ENCODE measurements around the gene MUC6.
"Not testable (repeated sequence)": the region's sequence is repeated elsewhere in the genome, so short reads cannot be mapped to it uniquely, and the experiment has no call there.

The MUC6 gene

GRCh38 chr11:981764-982163, 54.8 kb downstream of the MUC6 start:
- in situ Hi-C loops (cut with HindIII; ENCODE audit: low pct_ligation_motif_present, low pct_unique_long_range_greater_than_20kb, low sequenced_read_pairs) = no loop called here
- DNase-seq = no peak

- no peak for DNase-seq
- in situ Hi-C loops (cut with HindIII; ENCODE audit: low pct_ligation_motif_present, low pct_unique_long_range_greater_than_20kb, low sequenced_read_pairs) = no loop called here
Observed at GRCh38 chr11:980438-981357, 55.8 kb downstream of the MUC6 start.

DNA sequence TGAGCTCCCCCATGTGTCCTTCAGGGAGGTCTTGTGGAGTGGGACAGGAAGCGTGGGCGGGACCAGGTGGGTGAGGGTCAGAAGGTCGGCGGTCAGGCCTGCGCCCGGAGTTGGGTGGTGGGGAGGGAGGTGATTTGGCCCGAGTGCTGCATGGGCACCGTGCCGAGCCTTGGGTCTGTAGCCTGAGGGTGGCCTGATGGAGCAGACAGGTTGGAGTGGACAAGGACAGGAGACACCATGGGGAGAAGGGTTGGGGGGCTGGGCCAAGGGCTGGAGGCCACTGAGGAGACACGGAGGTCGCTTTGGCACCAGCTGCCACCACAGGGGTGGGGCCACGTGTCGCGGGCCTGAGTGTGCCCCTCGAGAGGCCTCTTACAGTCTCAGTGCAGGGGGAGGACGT, 57.7 kb downstream of the MUC6 start:
- in situ Hi-C loops (cut with HindIII; ENCODE audit: low pct_ligation_motif_present, low pct_unique_long_range_greater_than_20kb, low sequenced_read_pairs) = no loop called here
- no peak for DNase-seq

DNA sequence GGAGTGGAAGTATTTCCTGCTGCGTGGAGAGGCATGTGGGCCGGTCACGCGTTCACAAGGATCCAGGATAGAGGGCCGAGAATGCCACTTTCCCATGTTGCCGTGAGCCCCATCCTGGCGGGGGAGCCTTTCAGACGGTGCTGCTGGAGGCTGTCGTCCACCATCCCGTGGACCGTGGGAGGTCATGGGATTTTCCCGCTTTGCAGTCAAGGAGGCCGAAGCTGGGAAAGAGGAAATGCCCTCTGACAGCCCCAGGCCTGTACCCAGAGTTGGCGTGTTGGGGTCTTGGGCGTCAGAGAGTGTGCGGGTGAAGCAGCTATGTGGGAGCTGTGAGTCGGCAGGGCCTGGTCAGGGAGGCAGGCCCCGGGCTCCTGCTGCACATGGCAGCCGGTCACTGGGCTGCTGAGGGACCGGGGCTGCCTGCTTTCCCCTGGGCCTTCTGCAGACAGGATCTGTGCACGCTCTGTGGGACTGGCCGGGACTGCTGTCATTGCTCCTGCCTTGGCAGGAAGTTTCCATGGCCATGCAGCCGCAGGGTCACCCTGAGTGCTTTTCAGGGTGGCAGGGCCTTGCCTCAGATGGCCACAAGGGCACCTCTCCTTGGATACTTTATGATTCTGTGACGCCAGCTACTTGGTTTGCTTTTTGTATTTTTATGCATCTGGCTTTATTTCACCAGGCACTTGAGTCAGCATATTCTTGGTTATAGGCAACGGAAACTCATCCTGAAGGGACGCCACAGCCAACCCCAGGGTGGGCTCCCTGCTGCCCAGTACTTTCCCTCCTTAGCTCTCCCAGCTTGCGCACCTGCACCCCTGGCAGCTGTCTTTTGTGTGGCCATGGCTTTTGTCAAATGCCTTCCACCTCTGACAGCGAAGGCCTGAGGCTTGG, 58.4 kb downstream of the MUC6 start:
- in situ Hi-C loops (cut with HindIII; ENCODE audit: low pct_ligation_motif_present, low pct_unique_long_range_greater_than_20kb, low sequenced_read_pairs) = no loop called here

DNA sequence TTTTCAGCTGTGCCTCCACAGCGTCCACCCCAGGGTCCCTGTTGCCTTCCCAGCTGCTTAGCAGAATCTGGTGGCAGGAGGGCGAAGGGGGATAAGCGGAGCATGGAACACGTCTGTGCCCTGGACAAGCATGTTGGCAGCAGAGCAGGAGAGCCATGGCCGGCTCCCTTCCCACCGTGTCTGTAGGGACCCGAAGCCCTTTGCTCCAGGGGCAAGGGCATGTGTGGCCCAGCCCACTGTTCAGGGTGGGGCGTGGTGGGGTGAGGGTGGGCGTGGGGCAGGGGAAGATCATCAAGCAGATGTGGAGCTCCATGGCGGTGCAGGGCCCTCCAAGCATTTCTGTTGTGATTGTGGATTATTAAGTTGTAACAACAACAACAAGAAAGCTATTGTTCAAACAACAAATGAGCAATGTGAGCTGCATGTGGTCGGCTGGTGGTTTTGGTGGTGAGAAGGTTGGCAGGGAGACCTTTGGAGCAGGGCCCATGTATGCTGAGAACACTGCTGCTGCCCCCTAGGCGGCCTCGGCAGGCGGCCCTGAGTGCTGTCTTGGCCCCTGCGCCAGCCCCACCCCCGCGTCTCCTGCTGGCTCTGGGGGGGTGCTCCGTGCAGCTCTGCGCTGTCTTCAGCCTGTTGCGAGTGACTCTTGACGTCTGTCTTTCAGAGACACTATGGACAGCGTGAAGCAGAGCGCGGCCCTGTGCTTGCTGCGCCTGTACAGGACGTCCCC, 59.9 kb downstream of the MUC6 start:
- no peak for DNase-seq
- in situ Hi-C loops (cut with HindIII; ENCODE audit: low pct_ligation_motif_present, low pct_unique_long_range_greater_than_20kb, low sequenced_read_pairs) = no loop called here

More for the DNA sequence above, 58.4 kb downstream of the MUC6 start:
- DNase-seq = no peak

- DNase-seq = no peak
- in situ Hi-C loops (cut with HindIII; ENCODE audit: low pct_ligation_motif_present, low pct_unique_long_range_greater_than_20kb, low sequenced_read_pairs) = no loop called here
Observed at GRCh38 chr11:975827-976226, 60.7 kb downstream of the MUC6 start.

DNA sequence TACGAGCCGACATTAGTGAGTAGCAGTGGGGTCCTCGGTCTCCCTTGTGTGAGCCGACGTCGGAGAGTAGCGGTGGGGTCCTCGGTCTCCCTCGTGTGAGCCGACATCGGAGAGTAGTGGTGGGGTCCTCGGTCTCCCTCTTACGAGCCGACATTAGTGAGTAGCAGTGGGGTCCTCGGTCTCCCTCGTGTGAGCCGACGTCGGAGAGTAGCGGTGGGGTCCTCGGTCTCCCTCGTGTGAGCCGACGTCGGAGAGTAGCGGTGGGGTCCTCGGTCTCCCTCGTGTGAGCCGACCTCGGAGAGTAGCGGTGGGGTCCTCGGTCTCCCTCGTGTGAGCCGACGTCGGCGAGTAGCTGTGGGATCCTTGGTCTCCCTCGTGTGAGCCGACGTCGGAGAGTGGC, 61.1 kb downstream of the MUC6 start:
- DNase-seq; in situ Hi-C loops (cut with HindIII; ENCODE audit: low pct_ligation_motif_present, low pct_unique_long_range_greater_than_20kb, low sequenced_read_pairs): not testable (repeated sequence)

DNA sequence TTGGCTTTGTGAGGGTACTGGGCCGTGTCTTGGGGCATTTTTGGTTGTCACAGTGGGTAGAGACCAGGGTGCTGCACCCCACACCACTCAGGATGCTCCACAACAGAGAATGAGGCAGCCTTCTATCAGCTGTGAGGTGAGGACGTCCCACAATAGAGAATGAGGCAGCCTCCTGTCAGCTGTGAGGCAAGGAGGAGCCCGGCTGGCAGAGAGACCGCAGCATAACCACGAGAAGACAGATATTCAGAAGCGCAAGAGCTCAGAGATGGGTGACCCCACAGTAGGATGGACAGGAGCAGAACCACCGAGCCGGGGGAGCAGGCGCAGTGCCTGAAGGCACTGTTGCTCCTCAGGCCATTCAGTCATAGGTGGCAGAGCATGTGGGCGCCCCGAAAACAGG, 63.3 kb downstream of the MUC6 start:
- in situ Hi-C loops (cut with HindIII; ENCODE audit: low pct_ligation_motif_present, low pct_unique_long_range_greater_than_20kb, low sequenced_read_pairs) = no loop called here
- no peak for DNase-seq

- in situ Hi-C loops (cut with HindIII; ENCODE audit: low pct_ligation_motif_present, low pct_unique_long_range_greater_than_20kb, low sequenced_read_pairs) = no loop called here
- DNase-seq = no peak
Observed at GRCh38 chr11:972523-973211, 63.9 kb downstream of the MUC6 start.

GRCh38 chr11:971731-972365, 64.7 kb downstream of the MUC6 start:
- DNase-seq = no peak
- in situ Hi-C loops (cut with HindIII; ENCODE audit: low pct_ligation_motif_present, low pct_unique_long_range_greater_than_20kb, low sequenced_read_pairs) = no loop called here

- no peak for DNase-seq
Observed at GRCh38 chr11:971092-971690, 65.3 kb downstream of the MUC6 start.

GRCh38 chr11:970319-970871, 66.1 kb downstream of the MUC6 start:
- DNase-seq = no peak
- in situ Hi-C loops (cut with HindIII; ENCODE audit: low pct_ligation_motif_present, low pct_unique_long_range_greater_than_20kb, low sequenced_read_pairs) = no loop called here

More at GRCh38 chr11:971092-971690, 65.3 kb downstream of the MUC6 start:
- in situ Hi-C loops (cut with HindIII; ENCODE audit: low pct_ligation_motif_present, low pct_unique_long_range_greater_than_20kb, low sequenced_read_pairs) = no loop called here

DNA sequence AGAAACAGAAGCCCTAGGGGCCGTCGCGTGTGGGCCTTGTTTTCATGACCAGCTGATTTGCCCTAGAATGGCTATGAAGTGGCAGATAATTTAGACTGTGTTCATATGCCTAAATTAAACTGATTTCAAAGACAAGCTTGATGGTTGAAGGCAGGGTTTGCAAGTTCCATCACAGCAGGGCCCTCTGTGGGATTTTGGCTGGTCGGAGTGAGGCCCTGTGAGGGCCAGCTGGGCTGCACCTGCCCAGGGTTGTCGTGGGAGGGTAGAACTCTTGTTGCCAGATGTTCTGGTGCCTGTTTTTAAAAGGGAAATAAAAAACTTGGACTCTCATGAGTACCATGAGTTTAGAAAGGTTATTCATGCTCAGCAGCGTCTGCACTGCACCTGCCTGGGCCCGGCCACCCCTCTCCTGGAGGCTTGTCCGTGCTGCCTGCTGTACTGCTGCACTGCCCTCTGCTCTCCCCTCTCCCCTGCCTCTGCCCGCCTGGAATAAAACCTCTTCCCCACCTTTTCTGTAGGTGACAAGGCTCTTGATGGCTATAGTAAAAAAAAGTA, 66.8 kb downstream of the MUC6 start:
- in situ Hi-C loops (cut with HindIII; ENCODE audit: low pct_ligation_motif_present, low pct_unique_long_range_greater_than_20kb, low sequenced_read_pairs) = no loop called here
- no peak for DNase-seq

DNA sequence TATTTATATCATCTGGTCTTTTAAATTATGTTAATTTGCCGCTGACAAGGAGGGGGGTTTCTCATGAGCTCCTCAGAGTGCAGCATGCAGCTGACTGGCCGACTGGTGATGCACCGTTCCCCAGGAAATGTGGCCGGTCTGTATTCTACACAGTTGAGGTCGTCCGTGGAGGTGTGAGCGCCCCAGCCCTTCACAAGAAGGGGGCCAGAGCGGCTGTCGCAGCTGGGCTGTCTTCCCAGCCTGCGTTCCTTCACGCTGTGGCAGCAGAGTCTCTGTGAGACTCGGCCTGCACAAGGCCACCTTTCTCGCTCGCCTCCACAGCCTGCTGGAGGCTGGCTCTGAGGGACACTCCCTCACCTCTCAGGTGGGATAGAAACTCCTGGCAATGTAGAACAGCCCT, 67.7 kb downstream of the MUC6 start:
- in situ Hi-C loops (cut with HindIII; ENCODE audit: low pct_ligation_motif_present, low pct_unique_long_range_greater_than_20kb, low sequenced_read_pairs) = no loop called here
- DNase-seq = no peak

DNA sequence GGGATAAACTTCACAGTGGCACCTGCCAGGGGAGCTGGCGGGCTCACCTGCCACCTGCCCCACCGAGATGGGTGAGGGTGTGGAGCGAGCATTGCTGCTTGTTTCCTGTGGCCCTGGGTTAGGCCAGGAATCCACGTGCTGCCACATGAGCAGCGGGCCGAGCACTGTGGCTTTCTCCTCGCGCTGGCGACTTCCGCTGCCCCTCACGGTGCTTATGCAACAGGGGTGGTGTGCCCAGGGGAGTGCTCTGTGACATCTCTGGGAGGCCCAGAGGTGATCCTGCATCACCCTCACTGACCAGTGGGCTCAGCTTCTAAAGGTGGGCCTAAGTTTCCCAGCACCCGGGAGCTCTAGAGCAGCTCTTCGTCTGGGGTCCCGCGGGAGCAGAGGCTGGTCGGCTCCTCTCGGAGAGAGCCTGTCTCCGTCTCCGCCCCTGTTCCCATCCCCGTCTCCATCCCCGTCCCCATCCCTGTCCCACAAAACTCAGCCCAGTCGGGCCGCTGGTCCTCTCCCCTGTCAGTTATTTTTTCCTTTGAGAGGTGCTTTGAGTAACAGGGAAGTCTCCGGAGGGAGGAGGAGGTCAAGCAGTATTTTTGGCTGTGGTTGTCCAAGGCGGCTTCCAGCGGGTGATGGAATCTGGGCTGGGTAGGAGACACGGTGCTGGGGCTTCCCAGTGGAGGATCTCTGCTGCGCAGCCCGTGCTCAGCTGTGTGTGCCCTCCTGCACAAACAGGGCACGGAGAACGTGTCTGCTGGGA, 68.3 kb downstream of the MUC6 start:
- in situ Hi-C loops (cut with HindIII; ENCODE audit: low pct_ligation_motif_present, low pct_unique_long_range_greater_than_20kb, low sequenced_read_pairs) = no loop called here
- DNase-seq = no peak

GRCh38 chr11:965206-965775, 71.2 kb downstream of the MUC6 start:
- DNase-seq = no peak
- in situ Hi-C loops (cut with HindIII; ENCODE audit: low pct_ligation_motif_present, low pct_unique_long_range_greater_than_20kb, low sequenced_read_pairs) = no loop called here

Measured in ACHN (cell line).